GM10248 (cell line): ENCODE results near the gene VASH2.

ENCODE experiments used
- CTCF ChIA-PET: fragments of 300-600 bp; sonication (Branson Sonifier 250); formaldehyde crosslinking; extraction: SDS; loops from one replicate; lab custom pipeline; 2021; ENCODE audit warnings: antibody characterized with exemption; lab: Yijun Ruan, JAX
- POLR2A ChIA-PET: fragments of 350-650 bp; sonication (Branson Sonifier 250); formaldehyde crosslinking; extraction: SDS; loops from one replicate; lab custom pipeline; 2020; ENCODE audit warnings: antibody characterized with exemption; lab: Yijun Ruan, JAX
- DNase-seq: peaks from one replicate; pipeline ENCODE4 v3.0.0; 2012; ENCODE audit errors: extremely low spot score
- TF ChIP-seq, protein P1 (sequence below): IDR thresholded peaks from 2 replicates; pipeline ENCODE4 v1.5.1; 2012; ENCODE audit warnings: mild to moderate bottlenecking, low read depth; ENCODE audit errors: extremely low read depth, missing control alignments, control extremely low read depth

VASH2 gene

DNA sequence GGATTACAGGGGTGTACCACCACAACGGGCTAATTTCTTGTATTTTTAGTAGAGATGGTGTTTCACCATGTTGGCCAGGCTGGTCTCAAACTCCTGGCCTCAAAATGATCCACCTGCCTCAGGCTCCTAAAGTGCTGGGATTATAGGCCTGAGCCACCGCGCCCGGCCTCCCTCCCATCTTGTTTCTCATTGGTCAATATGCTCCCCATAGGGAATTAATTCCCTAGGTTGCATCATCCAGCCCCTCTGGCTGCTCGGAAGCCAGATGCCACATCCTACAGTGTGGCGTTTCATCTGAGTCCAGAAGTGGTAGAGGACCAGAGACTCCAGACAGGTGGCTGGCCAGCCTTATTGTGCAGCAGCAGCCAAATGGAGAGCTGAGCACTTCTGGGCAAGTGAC is 11.5 kb upstream of the VASH2 start:
- TF ChIP-seq, protein P1, sequence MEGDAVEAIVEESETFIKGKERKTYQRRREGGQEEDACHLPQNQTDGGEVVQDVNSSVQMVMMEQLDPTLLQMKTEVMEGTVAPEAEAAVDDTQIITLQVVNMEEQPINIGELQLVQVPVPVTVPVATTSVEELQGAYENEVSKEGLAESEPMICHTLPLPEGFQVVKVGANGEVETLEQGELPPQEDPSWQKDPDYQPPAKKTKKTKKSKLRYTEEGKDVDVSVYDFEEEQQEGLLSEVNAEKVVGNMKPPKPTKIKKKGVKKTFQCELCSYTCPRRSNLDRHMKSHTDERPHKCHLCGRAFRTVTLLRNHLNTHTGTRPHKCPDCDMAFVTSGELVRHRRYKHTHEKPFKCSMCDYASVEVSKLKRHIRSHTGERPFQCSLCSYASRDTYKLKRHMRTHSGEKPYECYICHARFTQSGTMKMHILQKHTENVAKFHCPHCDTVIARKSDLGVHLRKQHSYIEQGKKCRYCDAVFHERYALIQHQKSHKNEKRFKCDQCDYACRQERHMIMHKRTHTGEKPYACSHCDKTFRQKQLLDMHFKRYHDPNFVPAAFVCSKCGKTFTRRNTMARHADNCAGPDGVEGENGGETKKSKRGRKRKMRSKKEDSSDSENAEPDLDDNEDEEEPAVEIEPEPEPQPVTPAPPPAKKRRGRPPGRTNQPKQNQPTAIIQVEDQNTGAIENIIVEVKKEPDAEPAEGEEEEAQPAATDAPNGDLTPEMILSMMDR, result no peak
- no peak for DNase-seq
- POLR2A ChIA-PET, result no interaction called here
- CTCF ChIA-PET, result interaction anchor here (0.9 to 2.2 kb wide), 7 partner anchors 10 to 56 kb away, joined by 3 to 7 read pairs (median 4); partner anchors contain the start of gene VASH2

GRCh38 chr1:212941452-212941851 is 8.9 kb upstream of the VASH2 start:
- ChIA-PET CTCF (interaction anchor here (1.5 to 2.3 kb wide), 3 partner anchors 21 to 55 kb away, joined by 3 to 8 read pairs (median 4); no protein-coding TSS in a partner anchor), POLR2A (no interaction called here)
- TF ChIP-seq, protein P1, result no peak
- no peak for DNase-seq

DNA sequence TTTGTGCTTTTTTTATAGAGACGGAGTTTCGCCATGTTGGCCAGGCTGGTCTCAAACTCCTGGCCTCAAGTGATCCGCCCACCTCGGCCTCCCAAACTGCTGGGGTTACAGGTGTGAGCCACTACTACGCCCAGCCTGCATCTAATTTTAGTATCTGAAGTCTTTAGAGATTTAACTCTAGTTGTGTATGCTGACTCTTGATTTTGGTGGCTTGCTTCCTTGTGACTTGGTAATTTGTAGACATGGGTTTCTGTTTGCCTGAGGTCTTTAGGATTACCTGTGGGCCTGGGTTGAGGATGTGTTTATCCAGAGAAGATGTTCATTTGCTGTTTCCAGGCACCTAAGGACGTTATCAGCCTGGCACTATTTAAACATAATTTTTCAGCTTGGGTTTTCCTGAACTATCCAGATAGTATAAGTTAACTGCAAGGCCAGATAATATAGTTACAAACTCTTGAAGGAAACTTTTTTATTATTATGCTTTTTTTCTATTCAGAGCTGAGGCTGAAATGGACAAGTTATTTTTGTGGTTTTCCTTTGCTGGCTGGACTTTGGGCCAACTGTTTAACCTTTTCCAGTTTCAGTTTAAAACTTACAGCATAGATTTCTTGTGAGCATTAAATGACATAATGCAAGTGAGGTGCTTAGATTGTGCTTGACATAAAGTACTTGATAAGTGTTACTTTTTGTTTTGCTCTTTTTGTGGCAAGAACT is 7.5 kb upstream of the VASH2 start:
- DNase-seq, result no peak
- POLR2A ChIA-PET, result no interaction called here
- CTCF ChIA-PET, result interaction anchor here (1.0 to 1.6 kb wide), 3 partner anchors 13 to 25 kb away, joined by 3 read pairs; no protein-coding TSS in a partner anchor
- TF ChIP-seq, protein P1, result no peak

- POLR2A ChIA-PET, result no interaction called here
Measured at GRCh38 chr1:212943393-212943710, 7.0 kb upstream of the VASH2 start.

DNA sequence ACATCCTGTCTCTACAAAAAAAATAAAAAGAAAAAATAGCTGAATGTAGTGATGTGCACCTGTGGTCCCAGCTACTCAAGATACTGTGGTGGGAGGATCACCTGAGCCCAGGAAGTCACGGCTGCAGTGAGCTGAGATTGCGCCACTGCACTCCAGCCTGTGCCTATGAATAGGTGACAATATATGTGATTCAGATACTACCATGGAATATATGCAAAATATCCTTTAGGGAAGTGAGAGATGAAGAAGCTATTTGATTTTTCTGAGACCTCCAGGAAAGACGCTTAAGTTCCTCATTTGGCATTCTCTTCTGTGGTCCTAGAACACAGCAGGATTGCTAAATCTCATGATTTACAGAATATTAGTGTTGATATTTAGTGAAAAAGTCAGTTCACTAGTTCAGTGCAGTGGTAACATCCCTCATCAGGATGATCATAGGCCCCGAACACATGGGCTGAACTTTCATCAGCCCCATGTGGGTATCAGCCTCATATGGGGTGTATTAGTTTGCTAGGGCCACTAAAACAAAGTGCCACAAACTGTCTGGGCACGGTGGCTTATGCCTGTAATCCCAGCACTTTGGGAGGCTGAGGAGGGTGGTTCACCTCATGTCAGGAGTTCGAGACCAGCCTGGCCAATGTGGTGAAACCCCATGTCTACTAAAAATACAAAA is 6.0 kb upstream of the VASH2 start:
- TF ChIP-seq, protein P1, result no peak
- ChIA-PET POLR2A (no interaction called here), CTCF (interaction anchor here (1.2 kb wide), 2 partner anchors 9 to 11 kb away, joined by 3 read pairs; no protein-coding TSS in a partner anchor)
- no peak for DNase-seq

More at GRCh38 chr1:212943393-212943710, 7.0 kb upstream of the VASH2 start:
- no peak for DNase-seq
- CTCF ChIA-PET, result interaction anchor here (1.0 to 1.2 kb wide), 3 partner anchors 10 to 24 kb away, joined by 3 read pairs; no protein-coding TSS in a partner anchor
- TF ChIP-seq, protein P1, result no peak

GRCh38 chr1:212945056-212945455 is 5.3 kb upstream of the VASH2 start:
- POLR2A ChIA-PET, result no interaction called here
- CTCF ChIA-PET, result interaction anchor here (1.1 to 1.8 kb wide), 4 partner anchors 11 to 52 kb away, joined by 3 to 6 read pairs (median 4); no protein-coding TSS in a partner anchor
- TF ChIP-seq, protein P1, result no peak

More at GRCh38 chr1:212945056-212945455, 5.3 kb upstream of the VASH2 start:
- DNase-seq, result no peak
